Choroid plexus epithelial cell (primary cell): ENCODE data around the gene IFT80.

Source experiments
- DNase-seq: peaks from one replicate; pipeline ENCODE4 v3.0.0-alpha.2; 2010; ENCODE audit warnings: low read depth
- H3K4me3 ChIP-seq: 2 replicates; pipeline ENCODE4 v1.5.1; 2011; ENCODE audit warnings: low read depth, mild to moderate bottlenecking, control low read depth, low read length, moderate library complexity
- CTCF ChIP-seq: conservative IDR thresholded peaks from 2 replicates; pipeline ENCODE4 v1.5.1; 2011; ENCODE audit warnings: low read depth, mild to moderate bottlenecking, control low read depth, inconsistent platforms, low read length, moderate library complexity

The IFT80 gene

GRCh38 chr3:160390565-160391138 is 8.4 kb downstream of the IFT80 start:
- DNase-seq: no peak
- H3K4me3 ChIP-seq: no peak overlapping the region
- no peak for TF ChIP-seq CTCF

GRCh38 chr3:160384639-160385318 is 14.2 kb downstream of the IFT80 start:
- no peak for TF ChIP-seq CTCF
- DNase-seq: no peak
- H3K4me3 ChIP-seq: no peak overlapping the region

GRCh38 chr3:160381470-160381869 is 17.6 kb downstream of the IFT80 start:
- peak; percentile 50 for DNase-seq
- H3K4me3 ChIP-seq: no peak overlapping the region
- TF ChIP-seq CTCF: no peak

GRCh38 chr3:160379628-160380214 is 19.3 kb downstream of the IFT80 start:
- no peak for DNase-seq
- no peak for TF ChIP-seq CTCF
- H3K4me3 ChIP-seq: no peak overlapping the region

GRCh38 chr3:160378331-160379109 is 20.5 kb downstream of the IFT80 start:
- peak; percentile 69 for DNase-seq
- no peak for TF ChIP-seq CTCF
- H3K4me3 ChIP-seq: no peak overlapping the region

- peak; percentile 32 for DNase-seq
- H3K4me3 ChIP-seq: no peak overlapping the region
- TF ChIP-seq CTCF: no peak
Measured at GRCh38 chr3:160376681-160377080, 22.3 kb downstream of the IFT80 start.
